SK-MEL-5 (cell line): ENCODE measurements around the gene IL11. TPM values are rescaled to one million over a fixed set of nuclear protein-coding genes. Genes with fewer than 3 reads are reported as not detected.

Source experiments
- DNase-seq: peaks from one replicate; pipeline ENCODE4 v3.0.0-alpha.2; 2016; ENCODE audit warnings: low read depth, low spot score
- in situ Hi-C: cut with HindIII; loops from 2 replicates; pipeline ENCODE4 v1.10.0; 2016; ENCODE audit warnings: low sequenced_read_pairs, high pct_unique_total_duplicates, low pct_unique_long_range_greater_than_20kb
- total RNA-seq: library from RNA; depleted of rRNA; stranded (reverse); fragments of >200 nt; shearing (Covaris generic); gene quantifications from 2 replicates; pipeline ENCODE4 v1.2.3, GENCODE V29; 2014

IL11 gene
- total RNA-seq, 1 experiment from 2014 or later: not detected

DNA sequence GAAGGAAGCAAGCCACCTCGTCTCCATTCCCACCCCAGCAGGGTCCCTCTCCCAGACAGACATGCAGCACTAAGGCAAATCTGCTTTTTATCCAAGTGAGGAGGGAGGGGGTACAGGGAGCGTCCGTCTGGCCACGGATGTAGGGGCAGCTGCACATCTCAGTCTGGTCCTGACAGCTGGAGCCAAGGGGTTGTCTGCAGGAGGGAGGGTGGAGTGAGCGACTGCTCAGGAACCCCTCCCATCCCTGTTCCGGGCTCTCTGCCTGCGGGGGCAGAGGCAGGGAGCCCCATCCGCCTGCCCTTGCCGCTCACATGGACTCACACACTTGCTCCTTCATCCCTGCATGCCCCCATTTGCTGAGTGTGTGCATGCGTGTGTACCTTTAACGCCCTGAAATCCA, 8.9 kb upstream of the IL11 start:
- no peak for DNase-seq
- in situ Hi-C loops: no loop called here

DNA sequence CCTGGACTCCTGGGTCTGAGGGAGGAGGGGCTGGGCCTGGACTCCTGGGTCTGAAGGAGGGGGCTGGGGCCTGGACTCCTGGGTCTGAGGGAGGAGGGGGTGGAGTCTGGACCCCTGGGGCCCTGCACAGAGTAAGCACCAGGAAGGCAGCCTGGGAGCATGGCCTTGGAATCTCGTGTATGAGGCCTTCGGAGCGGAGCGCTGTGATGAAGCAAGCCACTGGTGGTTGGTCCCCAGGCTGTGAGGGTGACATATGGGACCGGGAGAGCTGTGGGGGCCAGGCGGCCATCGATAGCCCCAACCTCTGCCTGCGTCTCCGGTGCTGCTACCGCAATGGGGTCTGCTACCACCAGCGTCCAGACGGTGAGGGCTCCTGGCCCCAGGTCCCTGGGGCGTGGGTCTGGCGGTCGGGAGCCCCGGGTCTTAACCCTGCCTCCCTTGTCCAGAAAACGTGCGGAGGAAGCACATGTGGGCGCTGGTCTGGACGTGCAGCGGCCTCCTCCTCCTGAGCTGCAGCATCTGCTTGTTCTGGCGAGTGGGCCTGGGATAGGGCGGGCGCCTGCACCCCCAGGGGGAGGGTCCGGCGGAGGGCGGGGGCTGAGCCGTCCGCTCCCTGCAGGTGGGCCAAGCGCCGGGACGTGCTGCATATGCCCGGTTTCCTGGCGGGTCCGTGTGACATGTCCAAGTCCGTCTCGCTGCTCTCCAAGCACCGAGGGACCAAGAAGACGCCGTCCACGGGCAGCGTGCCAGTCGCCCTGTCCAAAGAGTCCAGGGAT, 7.3 kb upstream of the IL11 start:
- no peak for DNase-seq
- in situ Hi-C loops: no loop called here

DNA sequence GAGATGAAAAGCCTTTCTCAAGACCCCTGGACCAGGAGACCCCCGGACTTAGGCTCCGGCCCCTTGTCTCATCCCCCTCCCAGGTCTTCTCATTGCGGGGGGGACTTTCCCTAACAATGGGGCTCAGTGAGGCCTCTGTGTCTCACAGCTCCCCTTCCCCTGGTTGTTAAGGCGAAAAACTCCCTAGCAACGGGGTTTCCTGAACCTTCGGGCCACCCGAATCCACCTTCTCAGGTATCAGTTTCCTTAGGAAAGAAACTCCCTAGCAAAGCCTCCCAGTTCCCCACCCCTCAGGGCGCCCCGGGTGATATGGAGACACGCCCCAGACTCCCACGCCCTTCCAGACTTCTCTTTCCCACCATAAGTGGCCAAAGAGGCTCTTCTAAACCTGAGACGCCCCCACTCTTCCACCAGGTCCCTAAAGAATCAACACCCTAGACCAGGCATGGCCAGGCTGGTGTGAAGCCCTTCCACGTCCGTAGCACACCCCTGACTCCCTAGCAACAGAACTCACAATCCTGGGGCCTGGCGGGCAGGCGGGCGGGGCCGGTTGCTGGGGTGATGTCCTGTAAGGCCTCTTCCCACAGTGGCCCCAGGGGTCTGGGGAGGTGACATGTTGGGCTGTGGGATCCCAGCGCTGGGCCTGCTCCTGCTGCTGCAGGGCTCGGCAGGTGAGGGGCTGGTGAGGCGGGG, 6.1 kb upstream of the IL11 start, which contains the start of gene TMEM190:
Gene TMEM190, plus strand, starts transcription at position 586 of the 693 bp plus-strand sequence. Its CDS starts 28 bp downstream, at position 614.
- DNase-seq: no peak

DNA sequence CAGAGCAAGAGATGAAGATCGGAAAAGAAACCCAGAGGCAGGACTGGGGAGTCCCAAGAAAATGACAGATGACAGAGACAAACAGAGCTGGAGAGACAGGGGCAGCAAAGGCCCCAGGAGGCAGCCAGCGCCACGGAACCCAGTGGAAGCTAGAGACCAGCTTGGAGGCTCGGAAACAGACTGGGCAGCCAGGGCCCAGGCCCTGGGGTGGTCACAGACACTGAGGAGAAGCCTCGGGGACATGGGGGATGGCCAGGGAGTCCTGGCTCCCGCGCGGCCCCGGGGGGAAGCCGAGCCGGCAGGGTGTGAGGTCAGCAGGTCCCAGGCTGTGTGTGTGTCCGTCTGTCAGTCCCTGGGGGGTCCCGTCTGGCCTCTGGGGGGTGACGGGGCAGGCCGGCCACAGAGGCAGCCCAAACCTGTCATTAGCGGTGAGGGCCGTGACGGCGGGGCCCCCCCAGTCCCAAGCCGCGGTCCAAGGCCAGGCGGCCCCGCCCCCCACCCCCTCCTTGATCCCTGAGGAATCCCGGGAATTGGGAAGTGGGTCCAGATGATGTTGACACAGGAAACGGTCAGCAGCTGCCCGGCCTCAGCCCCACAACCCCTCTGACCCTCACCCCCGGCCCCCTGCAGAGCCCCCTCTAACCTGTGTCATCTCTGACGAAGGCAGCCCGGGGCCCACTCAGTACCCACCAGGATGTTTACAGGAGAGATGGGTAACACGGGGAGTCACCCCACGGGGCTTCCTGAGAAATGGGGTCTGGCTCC, 3.9 kb upstream of the IL11 start:
- in situ Hi-C loops: no loop called here
- no peak for DNase-seq

More for the DNA sequence above, 6.1 kb upstream of the IL11 start, which contains the start of gene TMEM190:
- in situ Hi-C loops: no loop called here

DNA sequence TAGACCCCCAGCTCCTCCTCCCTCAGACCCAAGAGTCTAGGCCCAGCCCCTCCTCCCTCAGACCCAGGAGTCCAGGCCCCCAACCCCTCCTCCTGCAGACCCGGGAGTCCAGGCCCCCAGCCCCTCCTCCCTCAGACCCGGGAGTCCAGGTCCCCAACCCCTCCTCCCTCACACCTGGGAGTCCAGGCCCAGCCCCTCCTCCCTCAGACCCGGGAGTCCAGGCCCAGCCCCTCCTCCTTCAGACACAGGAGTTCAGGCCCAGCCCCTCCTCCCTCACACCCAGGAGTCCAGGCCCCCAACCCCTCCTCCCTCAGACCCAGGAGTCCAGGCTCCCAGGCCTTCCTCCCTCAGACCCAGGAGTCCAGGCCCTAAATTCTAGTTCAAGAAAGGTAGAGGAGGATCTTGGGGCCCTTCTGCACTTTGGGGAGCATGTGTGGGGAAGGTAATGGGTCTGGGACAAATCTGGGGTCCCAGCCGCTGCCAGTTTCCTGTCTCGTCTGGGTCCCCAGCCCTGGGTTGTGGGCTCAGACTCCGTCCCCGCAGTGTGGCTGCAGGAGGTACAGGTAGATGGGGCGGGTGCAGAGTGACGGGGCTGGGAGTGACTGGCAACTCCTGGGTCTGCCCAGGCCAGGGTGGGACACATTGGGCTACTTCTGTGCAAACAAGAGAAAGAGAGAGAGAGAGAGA, 3.2 kb upstream of the IL11 start:
- in situ Hi-C loops: no loop called here
- no peak for DNase-seq

DNA sequence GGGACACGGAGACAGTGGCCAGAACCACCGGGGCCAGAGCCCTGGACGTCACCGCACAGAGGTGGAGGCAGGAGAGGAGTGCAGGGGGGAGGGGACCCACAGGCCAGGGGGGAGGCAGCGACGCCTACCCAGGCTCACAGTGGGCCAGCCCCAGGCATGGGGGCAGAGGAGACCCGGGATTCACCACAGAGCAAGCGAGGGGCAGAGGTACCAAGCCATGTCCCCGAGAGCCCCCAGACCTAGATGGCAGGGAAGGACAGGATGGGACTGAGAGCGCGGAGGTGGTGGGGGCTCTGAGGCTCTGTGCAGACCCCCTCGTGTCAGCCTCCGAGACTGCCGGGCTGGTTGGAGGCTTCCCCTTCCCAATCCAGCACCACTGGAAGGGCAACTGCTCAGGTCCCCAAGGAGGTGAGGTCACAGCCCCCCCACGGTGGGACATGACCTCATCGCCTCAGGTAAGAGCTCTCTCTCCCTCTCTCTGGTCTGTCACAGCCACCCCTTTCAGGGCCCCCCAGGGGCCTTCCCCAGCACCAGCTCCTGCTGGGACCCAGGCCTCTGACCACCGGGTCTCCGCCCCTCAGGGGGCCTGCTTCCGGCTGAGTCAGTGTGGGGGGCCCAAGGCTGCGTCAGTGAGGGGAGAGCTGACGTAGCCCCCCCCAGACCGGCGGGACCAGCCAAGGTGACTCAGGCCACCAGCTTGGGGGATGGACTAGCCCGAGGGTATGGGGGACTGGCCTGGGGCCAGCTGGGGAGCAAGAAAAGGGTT, 2.2 kb upstream of the IL11 start:
- in situ Hi-C loops: no loop called here
- no peak for DNase-seq

DNA sequence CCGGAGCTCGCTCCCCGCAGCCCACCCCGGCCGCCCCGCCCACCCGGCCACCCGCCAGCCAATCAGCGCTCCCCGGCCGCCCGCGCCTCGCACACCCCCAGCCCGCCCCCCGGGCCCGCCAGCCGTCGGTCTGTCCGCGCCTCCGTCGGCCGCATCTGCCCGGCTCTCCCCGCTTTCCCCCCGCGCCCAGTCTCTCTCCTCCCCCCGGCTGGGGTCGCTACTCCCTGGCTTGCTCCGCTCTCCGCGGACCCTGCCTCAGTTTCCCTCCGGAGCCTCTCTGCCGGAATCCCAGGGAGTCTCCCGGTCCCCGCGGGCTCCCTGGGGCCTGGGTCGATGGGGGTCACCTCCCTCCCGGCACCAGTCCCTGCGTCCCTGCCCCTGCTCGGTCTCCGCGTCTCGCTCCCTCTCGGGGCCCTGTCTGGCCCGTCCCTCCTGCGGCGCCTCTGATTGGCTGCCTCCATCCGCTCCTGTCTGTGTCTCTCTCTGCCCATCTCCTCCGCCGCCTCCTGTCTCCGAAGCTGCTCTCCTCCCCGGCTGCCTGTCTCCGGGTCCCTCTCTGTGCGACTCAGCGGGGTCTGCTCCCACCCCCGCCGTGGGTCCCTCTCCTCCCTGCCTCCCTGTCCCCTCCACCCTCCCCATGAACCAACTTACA, 484 bp downstream of the IL11 start:
- peak; percentile 21 for DNase-seq
- in situ Hi-C loops: no loop called here

DNA sequence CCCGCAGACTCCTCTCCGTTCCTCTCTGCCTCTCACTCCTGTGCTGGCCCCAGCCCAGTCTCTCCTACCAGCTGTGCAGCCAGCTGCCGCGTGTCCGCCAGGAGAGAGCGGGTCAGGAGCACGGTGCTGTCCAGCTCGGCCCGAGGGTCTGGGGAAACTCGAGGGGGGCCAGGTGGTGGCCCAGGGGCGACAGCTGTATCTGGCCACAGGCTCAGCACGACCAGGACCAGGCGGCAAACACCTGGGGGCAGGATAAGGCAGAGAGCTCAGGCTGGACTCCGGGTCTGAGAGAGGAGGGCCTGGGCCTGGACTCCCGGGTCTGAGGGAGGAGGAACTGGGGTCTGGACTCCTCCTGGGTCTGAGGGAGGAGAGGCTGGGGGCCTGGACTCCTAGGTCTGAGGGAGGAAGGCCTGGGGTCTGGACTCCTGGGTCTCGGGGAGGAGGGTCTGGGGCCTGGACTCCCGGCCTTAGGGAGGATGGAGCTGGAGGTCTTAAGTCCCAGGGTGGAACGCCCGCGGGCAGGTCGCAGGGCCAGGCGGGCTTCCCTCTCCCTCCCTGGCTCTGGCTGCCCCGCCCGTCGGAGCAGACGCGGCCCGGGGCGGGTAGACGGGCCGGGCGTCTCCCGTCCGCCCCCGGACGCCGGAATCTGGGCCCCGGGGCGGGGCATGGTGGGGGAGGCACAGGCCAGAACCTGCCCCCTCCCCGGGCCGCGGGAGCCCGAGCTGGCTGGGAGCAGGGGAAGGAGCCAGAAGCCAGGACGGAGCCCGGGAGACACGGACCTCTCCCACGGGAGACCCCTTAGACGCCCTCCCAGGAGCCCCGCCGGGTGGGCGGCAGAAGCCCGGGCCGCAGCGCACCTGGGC, 1.3 kb downstream of the IL11 start:
- DNase-seq: no peak

DNA sequence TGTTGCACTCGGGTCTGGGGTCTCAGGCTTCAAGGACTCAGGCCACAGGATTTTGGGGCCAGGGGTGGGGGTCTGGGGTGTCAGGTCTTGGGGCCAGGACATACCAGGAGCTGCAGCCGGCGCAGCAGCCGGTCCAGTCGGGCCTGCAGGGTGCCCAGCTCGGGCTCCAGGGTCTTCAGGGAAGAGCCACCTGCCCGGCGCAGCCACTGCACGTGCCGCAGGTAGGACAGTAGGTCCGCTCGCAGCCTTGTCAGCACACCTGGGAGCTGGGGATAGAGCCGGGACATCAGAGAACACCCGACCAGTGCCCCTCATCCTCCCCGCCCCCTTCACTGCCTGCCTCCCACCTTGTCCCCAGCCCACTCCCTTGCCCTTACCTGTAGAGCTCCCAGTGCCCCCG, 2.2 kb downstream of the IL11 start:
- in situ Hi-C loops: no loop called here

More for the DNA sequence above, 1.3 kb downstream of the IL11 start:
- in situ Hi-C loops: no loop called here

DNA sequence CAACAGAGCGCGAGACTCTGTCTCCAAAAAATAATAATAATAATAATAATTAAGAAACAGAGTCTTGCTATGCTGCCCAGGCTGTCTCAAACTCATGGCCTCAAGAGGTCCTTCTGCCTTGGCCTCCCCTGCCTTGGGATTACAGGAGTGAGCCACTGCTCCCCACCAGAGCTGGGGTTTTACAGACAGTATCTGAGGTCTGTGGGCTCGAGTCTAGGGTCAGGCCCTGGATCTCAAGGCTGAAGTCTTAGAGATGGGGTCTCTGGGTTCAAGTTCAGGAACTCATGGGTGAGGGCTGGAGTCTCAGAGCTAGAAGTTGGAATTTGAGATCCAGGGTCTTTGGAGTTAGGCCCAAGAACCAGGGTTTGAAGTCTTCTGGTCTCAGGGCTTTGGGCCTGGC, 3.5 kb downstream of the IL11 start:
- no peak for DNase-seq
- in situ Hi-C loops: no loop called here

More for the DNA sequence above, 2.2 kb downstream of the IL11 start:
- DNase-seq: no peak

DNA sequence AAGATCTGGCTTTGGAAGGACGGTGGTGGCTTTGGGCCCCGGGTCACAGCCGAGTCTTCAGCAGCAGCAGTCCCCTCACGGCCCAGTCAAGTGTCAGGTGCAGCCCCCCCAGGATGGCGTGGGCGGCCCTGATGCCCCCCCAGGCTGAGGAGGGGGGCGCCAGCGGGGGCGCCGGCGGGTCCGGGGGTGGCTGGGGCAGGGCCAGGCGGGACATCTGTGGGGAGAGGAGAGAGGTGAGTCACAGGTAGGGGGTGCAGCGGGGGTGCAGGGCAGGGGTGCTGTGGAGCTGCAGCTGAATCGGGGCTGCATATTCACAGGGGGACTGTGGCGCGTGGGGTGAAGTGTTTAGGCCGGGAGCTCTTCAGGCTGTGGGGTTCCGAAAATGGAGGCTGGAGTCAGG, 4.3 kb downstream of the IL11 start:
- in situ Hi-C loops: no loop called here
- no peak for DNase-seq

DNA sequence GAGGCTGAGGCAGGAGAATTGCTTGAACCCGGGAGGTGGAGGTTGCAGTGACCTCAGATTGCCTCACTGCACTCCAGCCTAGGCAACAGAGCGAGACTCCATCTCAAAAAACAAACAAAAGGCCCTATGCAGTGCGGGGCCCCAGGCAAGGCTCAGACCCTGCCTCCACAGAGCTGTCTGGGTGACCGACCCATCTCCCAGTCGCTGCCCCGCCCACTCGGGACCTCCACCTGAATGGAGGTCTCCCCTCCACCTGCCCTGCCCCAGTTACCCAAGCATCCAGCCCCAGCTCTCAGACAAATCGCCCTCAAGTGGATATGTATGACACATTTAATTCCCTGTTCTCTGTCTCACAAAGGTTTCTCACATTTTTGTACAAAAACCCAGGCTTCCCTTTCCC, 5.0 kb downstream of the IL11 start:
- no peak for DNase-seq
- in situ Hi-C loops: no loop called here

DNA sequence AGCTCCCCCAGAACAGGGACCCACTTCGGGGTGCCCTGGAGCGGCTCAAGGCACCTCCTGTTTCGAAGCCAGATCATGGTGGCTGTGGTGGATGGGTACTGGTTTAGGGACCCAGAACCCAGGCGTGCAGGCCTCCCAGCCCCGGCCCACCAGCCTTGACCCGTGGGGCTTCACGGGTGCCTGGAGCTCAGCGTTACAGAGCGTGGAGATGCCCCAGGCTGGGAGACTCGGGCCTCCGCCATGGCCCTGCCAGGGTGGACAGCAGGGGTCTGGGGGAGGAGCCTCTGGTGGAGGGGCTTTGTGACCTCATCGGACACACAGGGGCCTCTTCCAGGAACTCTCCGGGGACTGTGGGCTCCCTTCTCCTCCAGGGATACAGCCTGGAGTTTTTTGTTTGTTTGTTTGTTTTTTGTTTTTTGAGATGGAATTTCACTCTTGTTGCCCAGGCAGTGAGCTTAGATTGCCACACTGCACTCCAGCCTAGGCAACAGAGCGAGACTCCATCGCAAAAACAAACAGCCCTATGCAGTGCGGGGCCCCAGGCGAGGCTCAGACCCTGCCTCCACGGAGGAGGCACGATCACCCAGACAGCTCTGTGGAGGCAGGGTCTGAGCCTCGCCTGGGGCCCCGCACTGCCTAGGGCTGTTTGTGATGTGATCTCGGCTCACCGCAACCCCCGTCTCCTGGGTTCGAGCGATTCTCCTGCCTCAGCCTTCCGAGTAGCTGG, 7.1 kb downstream of the IL11 start, which contains the start of gene GARIN5B:
Gene GARIN5B, minus strand, starts transcription at position 271 of the 727 bp plus-strand sequence. Its CDS starts 194 bp downstream, at position 77.
- DNase-seq: no peak
- in situ Hi-C loops: no loop called here

DNA sequence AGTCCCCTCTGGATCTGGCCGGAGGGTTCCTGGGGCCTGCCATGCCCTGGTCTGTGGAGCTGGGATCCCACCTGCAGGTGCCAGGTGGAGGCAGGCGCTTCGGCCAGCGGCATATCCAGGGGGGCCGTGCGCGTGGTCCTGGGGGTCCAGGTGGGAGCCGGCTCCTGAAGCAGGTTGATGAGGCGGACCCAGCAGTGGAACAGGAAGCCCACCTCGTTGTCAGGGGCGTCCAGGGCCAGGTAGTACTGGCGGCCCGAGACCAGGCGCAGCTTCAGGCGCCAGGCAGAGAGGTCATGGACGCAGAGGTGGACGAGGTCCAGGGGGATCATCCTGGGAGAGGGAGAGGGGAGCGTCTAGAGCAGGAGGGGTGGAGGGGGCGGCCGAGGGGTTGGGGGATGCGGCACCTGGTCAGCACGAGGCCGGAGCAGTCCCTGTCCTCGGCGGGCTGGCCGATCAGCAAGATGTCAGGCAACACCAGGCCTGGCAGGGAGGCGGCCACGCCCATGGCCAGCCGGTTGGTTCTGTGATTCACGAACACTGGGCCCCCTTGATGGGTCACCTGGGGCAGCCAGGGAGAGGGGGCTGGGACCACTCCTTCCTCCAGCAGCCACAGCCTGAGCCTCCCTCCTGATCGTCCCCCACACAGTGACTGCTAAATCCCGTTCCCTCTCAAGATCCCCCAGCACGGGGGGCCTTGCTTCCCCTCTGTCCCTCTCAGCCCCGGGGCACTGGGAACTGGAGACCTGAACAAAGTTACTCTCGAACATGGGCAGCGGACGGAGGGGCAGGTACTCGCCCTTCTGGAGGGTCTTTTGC, 7.9 kb downstream of the IL11 start:
- DNase-seq: no peak
- in situ Hi-C loops: no loop called here
